CD14-positive monocyte (primary cell): Measurements from ENCODE around the gene MATN4. TPM values are rescaled to one million over a fixed set of nuclear protein-coding genes. Genes with fewer than 3 reads are reported as not detected.

Experiments used
- DNase-seq, 3 donors: peaks; one replicate each; pipeline ENCODE4 v3.0.0-alpha.2; 2011 to 2022
- H2AFZ ChIP-seq: 2 replicates; pipeline ENCODE4 v1.6.0; 2012; ENCODE audit warnings: mild to moderate bottlenecking, low read depth, low read length, inconsistent platforms; ENCODE audit not compliant: insufficient read depth, poor library complexity, severe bottlenecking
- H3K27ac ChIP-seq, 2 donors: 1 replicate in 1 of 2; 2 replicates in 1 of 2; pipeline ENCODE4 v1.5.1; 2012 to 2013; ENCODE audit warnings: low read length in 2 of 2, control low read depth in 1 of 2, inconsistent platforms in 1 of 2, low read depth in 1 of 2, mild to moderate bottlenecking in 1 of 2
- H3K27me3 ChIP-seq, 2 donors: one replicate each; pipeline versions ENCODE4 v1.6.0 to v1.6.1; 2011 to 2013; ENCODE audit warnings: low read length in 2 of 2; ENCODE audit not compliant: control insufficient read depth in 2 of 2, insufficient read depth in 2 of 2
- H3K36me3 ChIP-seq, 2 donors: replicated peaks in 1 of 2; 1 replicate in 1 of 2; 2 replicates in 1 of 2; pipeline versions ENCODE4 v1.5.1 to v1.6.1; 2012 to 2013; ENCODE audit warnings: low read length in 2 of 2, control low read depth in 1 of 2, inconsistent platforms in 1 of 2, mild to moderate bottlenecking in 1 of 2; ENCODE audit not compliant: insufficient read depth in 2 of 2, control insufficient read depth in 1 of 2
- H3K4me1 ChIP-seq, 2 donors: 1 replicate in 1 of 2; 2 replicates in 1 of 2; pipeline versions ENCODE4 v1.5.1 to v1.6.1; 2012 to 2013; ENCODE audit warnings: low read length in 2 of 2, control low read depth in 1 of 2, inconsistent platforms in 1 of 2, mild to moderate bottlenecking in 1 of 2, moderate library complexity in 1 of 2; ENCODE audit not compliant: insufficient read depth in 2 of 2, control insufficient read depth in 1 of 2
- H3K4me2 ChIP-seq: replicated peaks from 2 replicates; pipeline ENCODE3; 2012; ENCODE audit warnings: low read length, moderate library complexity, mild to moderate bottlenecking; ENCODE audit not compliant: poor library complexity, severe bottlenecking; ENCODE audit errors: extremely low read depth
- H3K4me3 ChIP-seq, 3 experiments: fragments of 200-600 bp in 1 of 3; sonication (generic) in 1 of 3; replicated peaks in 1 of 3; 1 replicate in 2 of 3; 2 replicates in 1 of 3; pipeline ENCODE4 v1.5.1; 2011 to 2013; ENCODE audit warnings: low read length in 3 of 3, mild to moderate bottlenecking in 3 of 3, control low read depth in 2 of 3, low read depth in 2 of 3, inconsistent platforms in 1 of 3, moderate library complexity in 1 of 3
- H3K79me2 ChIP-seq: 2 replicates; pipeline ENCODE4 v1.6.0; 2012; ENCODE audit warnings: mild to moderate bottlenecking, control low read depth, inconsistent platforms, low read length, moderate library complexity; ENCODE audit not compliant: insufficient read depth
- H3K9ac ChIP-seq: 2 replicates; pipeline ENCODE4 v1.6.0; 2017; ENCODE audit warnings: low read length, mild to moderate bottlenecking; ENCODE audit not compliant: insufficient read depth, poor library complexity, severe bottlenecking
- H3K9me3 ChIP-seq, 2 donors: replicated peaks in 1 of 2; 1 replicate in 1 of 2; 2 replicates in 1 of 2; pipeline versions ENCODE4 v1.5.1 to v1.6.1; 2012 to 2013; ENCODE audit warnings: low read length in 2 of 2, control low read depth in 1 of 2; ENCODE audit not compliant: control insufficient read depth in 1 of 2, insufficient read depth in 1 of 2
- H4K20me1 ChIP-seq: 2 replicates; pipeline ENCODE4 v1.6.0; 2012; ENCODE audit warnings: mild to moderate bottlenecking, low read length, control low read depth, moderate library complexity; ENCODE audit not compliant: insufficient read depth
- H3K27ac Mint-ChIP-seq, 7 donors: one replicate each; pipeline ENCODE4 v1.8.0; 2020; ENCODE audit warnings: mild to moderate bottlenecking in 7 of 7, mixed read lengths in 7 of 7, moderate library complexity in 6 of 7, inconsistent platforms in 2 of 7
- H3K27me3 Mint-ChIP-seq, 3 donors: one replicate each; pipeline ENCODE4 v1.8.0; 2021 to 2022; ENCODE audit warnings: low read depth in 3 of 3, mild to moderate bottlenecking in 3 of 3, mixed read lengths in 3 of 3, moderate library complexity in 3 of 3, inconsistent platforms in 1 of 3
- H3K36me3 Mint-ChIP-seq, 2 donors: one replicate each; pipeline ENCODE4 v1.8.0; 2020; ENCODE audit warnings: mixed read lengths in 2 of 2, inconsistent platforms in 1 of 2, mild to moderate bottlenecking in 1 of 2
- H3K4me1 Mint-ChIP-seq: one replicate; pipeline ENCODE4 v1.8.0; 2020; ENCODE audit warnings: mild to moderate bottlenecking, mixed read lengths
- H3K4me3 Mint-ChIP-seq, 2 donors: one replicate each; pipeline ENCODE4 v1.8.0; 2020; ENCODE audit warnings: mild to moderate bottlenecking in 2 of 2, mixed read lengths in 2 of 2, moderate library complexity in 1 of 2
- H3K9me3 Mint-ChIP-seq, 7 donors: one replicate each; pipeline ENCODE4 v1.8.0; 2020 to 2022; ENCODE audit warnings: mixed read lengths in 7 of 7, mild to moderate bottlenecking in 6 of 7, moderate library complexity in 6 of 7, inconsistent platforms in 2 of 7
- CTCF ChIP-seq: fragments of 200-600 bp; IDR thresholded peaks from one replicate; pipeline ENCODE4 v1.8.0; 2022; ENCODE audit warnings: antibody characterized with exemption, mild to moderate bottlenecking
- WGBS: methylation state at CpG from one replicate; pipeline ENCODE4 v1.1.5; 2013; ENCODE audit warnings: missing lambda C conversion rate; ENCODE audit not compliant: insufficient coverage; 5-methylcytosine and 5-hydroxymethylcytosine counted together
- intact Hi-C, 2 donors: fragments of 100-400 bp; cut with micrococcal nuclease; formaldehyde crosslinking; loops; one replicate each; pipeline versions ENCODE4 v1.15.0 to v1.15.1; 2023
- polyA plus RNA-seq, 3 donors: library from polyadenylated mRNA; depleted of rRNA in 1 of 3; unstranded in 2 of 3; stranded (reverse) in 1 of 3; fragments of 300-500 nt in 2 of 3; fragments of >200 nt in 1 of 3; fragmentation: Illumina TruSeq in 2 of 3; gene quantifications; 1 replicate in 2 of 3; 2 replicates in 1 of 3; pipeline ENCODE4 v1.2.3, GENCODE V29; 2012 to 2021

Gene MATN4
- polyA plus RNA-seq, 3 donors, result not detected

- Mint-ChIP-seq H3K4me1 (peaks cover 32% of the 10 kb centered on the region), H3K4me3 (no peak overlapping the region)
- intact Hi-C loops, result no loop called here
Measured at GRCh38 chr20:45350217-45350616, 42.1 kb upstream of the MATN4 start.

More at GRCh38 chr20:45350217-45350616, 42.1 kb upstream of the MATN4 start:
- WGBS, result 0% methylated on average over 1 of the region's 1 CpG
- Mint-ChIP-seq H3K36me3 (peaks cover 0 to 12% of the 10 kb centered on the region in 2 donors), H3K27ac (no peak overlapping the region), H3K9me3 (peaks cover 0 to 3% (median 0%) of the 10 kb centered on the region in 7 donors), H3K27me3 (peaks cover 8 to 26% (median 15%) of the 10 kb centered on the region in 3 donors)
- H3K9me3 ChIP-seq, result no peaks in the 10 kb centered on the region
- no peak overlapping the region for H3K9ac ChIP-seq
- no peak for TF ChIP-seq CTCF
- peaks cover 0 to 9% of the 10 kb centered on the region in 2 donors for H3K27me3 ChIP-seq
- no peaks in the 10 kb centered on the region for H4K20me1 ChIP-seq
- H3K79me2 ChIP-seq, result peaks cover 8% of the 10 kb centered on the region
- H3K36me3 ChIP-seq, result no peaks in the 10 kb centered on the region
- no peak overlapping the region for H3K4me2 ChIP-seq
- H2AFZ ChIP-seq, result no peak overlapping the region
- H3K27ac ChIP-seq, result no peak overlapping the region
- H3K4me3 ChIP-seq, result no peak overlapping the region
- DNase-seq, result no peak
- H3K4me1 ChIP-seq, result peaks cover 13 to 31% of the 10 kb centered on the region in 2 donors
